Prostate gland (tissue), 2 donors: ENCODE results near the gene TRPM7.

Source experiments
- POLR2A ChIP-seq: fragments of 450-650 bp; IDR thresholded peaks from one replicate; pipeline ENCODE4 v1.6.1; 2016; ENCODE audit warnings: antibody characterized with exemption, mild to moderate bottlenecking
- POLR2AphosphoS5 ChIP-seq: sonication (generic); formaldehyde crosslinking; IDR thresholded peaks from one replicate; pipeline ENCODE4 v1.6.1; 2017; ENCODE audit warnings: antibody characterized with exemption
- TF ChIP-seq, protein P1 (sequence below), 4 experiments: fragments of 200-600 bp in 2 of 4; fragments of 450-650 bp in 2 of 4; sonication (generic) in 2 of 4; IDR thresholded peaks; 1 replicate in 3 of 4; 2 replicates in 1 of 4; pipeline ENCODE4 v1.5.1; 2016 to 2019; ENCODE audit warnings: antibody characterized with exemption in 4 of 4, mild to moderate bottlenecking in 2 of 4, moderate library complexity in 2 of 4

DNA sequence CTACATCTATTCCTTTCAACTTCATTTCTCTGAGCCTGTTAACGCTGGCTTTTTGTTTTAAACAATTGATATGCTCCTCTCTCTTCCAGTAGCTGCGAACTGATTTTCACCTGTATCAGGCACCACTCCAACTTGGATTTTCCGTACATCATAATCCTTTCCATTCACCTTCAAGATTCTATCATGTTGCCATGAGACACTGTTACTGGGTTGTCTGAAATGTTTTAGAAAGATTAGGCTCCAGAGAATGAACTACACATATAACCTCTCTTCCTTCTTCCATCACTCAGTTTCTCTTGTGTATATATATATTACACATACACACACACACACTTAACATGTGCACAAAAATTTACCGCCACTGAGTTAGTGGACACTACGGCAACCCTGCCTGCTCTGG lies 140.0 kb downstream of the TRPM7 start, which contains the start of gene USP50:
- no peak for TF ChIP-seq POLR2A
- TF ChIP-seq, protein P1, sequence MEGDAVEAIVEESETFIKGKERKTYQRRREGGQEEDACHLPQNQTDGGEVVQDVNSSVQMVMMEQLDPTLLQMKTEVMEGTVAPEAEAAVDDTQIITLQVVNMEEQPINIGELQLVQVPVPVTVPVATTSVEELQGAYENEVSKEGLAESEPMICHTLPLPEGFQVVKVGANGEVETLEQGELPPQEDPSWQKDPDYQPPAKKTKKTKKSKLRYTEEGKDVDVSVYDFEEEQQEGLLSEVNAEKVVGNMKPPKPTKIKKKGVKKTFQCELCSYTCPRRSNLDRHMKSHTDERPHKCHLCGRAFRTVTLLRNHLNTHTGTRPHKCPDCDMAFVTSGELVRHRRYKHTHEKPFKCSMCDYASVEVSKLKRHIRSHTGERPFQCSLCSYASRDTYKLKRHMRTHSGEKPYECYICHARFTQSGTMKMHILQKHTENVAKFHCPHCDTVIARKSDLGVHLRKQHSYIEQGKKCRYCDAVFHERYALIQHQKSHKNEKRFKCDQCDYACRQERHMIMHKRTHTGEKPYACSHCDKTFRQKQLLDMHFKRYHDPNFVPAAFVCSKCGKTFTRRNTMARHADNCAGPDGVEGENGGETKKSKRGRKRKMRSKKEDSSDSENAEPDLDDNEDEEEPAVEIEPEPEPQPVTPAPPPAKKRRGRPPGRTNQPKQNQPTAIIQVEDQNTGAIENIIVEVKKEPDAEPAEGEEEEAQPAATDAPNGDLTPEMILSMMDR (IDR thresholded peaks at IDR 0.05), result no peak
- no peak for TF ChIP-seq POLR2AphosphoS5
